Large intestine (tissue), 3 donors: ENCODE data around the gene DDX19B. TPM values are rescaled to one million over a fixed set of nuclear protein-coding genes. Genes with fewer than 3 reads are reported as not detected.

Source experiments
- DNase-seq, 2 donors: peaks; one replicate each; pipeline versions ENCODE4 v3.0.0 to v3.0.0-alpha.2; 2013
- H3K27ac ChIP-seq: one replicate; pipeline ENCODE4 v1.5.1; 2013; ENCODE audit warnings: low read length
- H3K27me3 ChIP-seq: 2 replicates; pipeline ENCODE4 v1.6.1; 2013; ENCODE audit warnings: low read length; ENCODE audit not compliant: control insufficient read depth, insufficient read depth
- H3K36me3 ChIP-seq: 2 replicates; pipeline ENCODE4 v1.6.1; 2013; ENCODE audit warnings: low read length; ENCODE audit not compliant: control insufficient read depth, insufficient read depth
- H3K4me1 ChIP-seq: one replicate; pipeline ENCODE4 v1.6.1; 2013; ENCODE audit warnings: low read length; ENCODE audit not compliant: control insufficient read depth, insufficient read depth
- H3K4me3 ChIP-seq: one replicate; pipeline ENCODE4 v1.5.1; 2013; ENCODE audit warnings: low read length
- H3K9me3 ChIP-seq: one replicate; pipeline ENCODE4 v1.6.1; 2013; ENCODE audit warnings: mild to moderate bottlenecking, low read depth, low read length, moderate library complexity; ENCODE audit not compliant: control insufficient read depth
- WGBS: methylation state at CpG from one replicate; pipeline ENCODE4 v1.1.5; 2013; ENCODE audit warnings: low lambda C conversion rate; ENCODE audit not compliant: insufficient coverage; 5-methylcytosine and 5-hydroxymethylcytosine counted together
- polyA plus RNA-seq: library from polyadenylated mRNA; unstranded; fragments of 120-200 nt; gene quantifications from one replicate; pipeline ENCODE4 v1.2.1, GENCODE V29; 2013

The DDX19B gene
- polyA plus RNA-seq, 1 donor: 28.5 TPM

- Histone ChIP-seq H3K4me3 (no peak overlapping the region), H3K9me3 (no peaks in the 10 kb centered on the region), H3K36me3 (peaks cover 41% of the 10 kb centered on the region), H3K4me1 (peaks cover 9% of the 10 kb centered on the region), H3K27me3 (no peaks in the 10 kb centered on the region), H3K27ac (no peak overlapping the region)
- DNase-seq: no peak
- WGBS: 80% methylated on average over 1 of the region's 2 CpGs
These were observed 78.8 kb downstream of the DDX19B start for GRCh38 chr16:70377782-70378181.

DNA sequence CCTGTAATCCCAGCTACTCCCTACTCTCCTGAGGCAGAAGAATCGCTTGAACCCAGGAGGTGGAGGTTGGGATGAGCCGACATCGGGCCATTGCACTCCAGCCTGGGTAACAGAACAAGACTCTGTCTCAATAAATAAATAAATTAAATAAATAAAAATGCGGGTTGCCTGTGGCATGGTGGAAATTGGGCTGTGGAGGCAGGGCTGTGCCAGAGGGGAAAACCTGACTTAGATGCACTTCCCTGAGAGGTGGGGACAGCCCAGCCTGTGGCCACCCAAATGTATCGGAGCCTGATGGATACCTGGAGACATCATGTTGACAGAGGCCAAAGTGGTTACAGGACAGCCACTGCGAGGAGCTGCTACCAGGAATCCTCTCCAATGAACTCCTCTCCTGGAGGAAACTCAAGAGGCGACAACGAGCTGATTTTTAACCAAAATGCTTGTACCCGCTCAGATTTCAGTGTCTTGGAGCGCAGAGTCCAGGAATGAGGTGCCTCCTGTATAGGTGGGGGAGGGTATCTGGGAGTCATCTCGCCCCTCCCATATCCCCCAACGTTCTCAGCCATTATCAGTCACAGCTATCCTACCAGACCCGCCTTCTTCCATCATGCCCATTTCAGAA is 80.0 kb downstream of the DDX19B start:
- H3K9me3 ChIP-seq: no peaks in the 10 kb centered on the region
- peaks cover 39% of the 10 kb centered on the region for H3K36me3 ChIP-seq
- H3K27ac ChIP-seq: no peak overlapping the region
- no peak for DNase-seq
- 83% methylated on average over 1 of the region's 13 CpGs for WGBS
- peaks cover 9% of the 10 kb centered on the region for H3K4me1 ChIP-seq
- no peaks in the 10 kb centered on the region for H3K27me3 ChIP-seq
- H3K4me3 ChIP-seq: no peak overlapping the region

GRCh38 chr16:70380248-70380918 is 81.4 kb downstream of the DDX19B start:
- no CpG with 5 or more reads among the region's 31 CpGs for WGBS
- DNase-seq: peak; percentile 18 to 57

GRCh38 chr16:70380919-70381603 is 82.1 kb downstream of the DDX19B start:
- peak overlapping the region; percentile 89 for H3K27ac ChIP-seq
- H3K4me3 ChIP-seq: peak overlapping the region; percentile 89
- no peaks in the 10 kb centered on the region for H3K27me3 ChIP-seq
- H3K36me3 ChIP-seq: peaks cover 28% of the 10 kb centered on the region
- no peaks in the 10 kb centered on the region for H3K9me3 ChIP-seq
- peaks cover 9% of the 10 kb centered on the region for H3K4me1 ChIP-seq
- peak; percentile 96 to 98 for DNase-seq
- no CpG with 5 or more reads among the region's 52 CpGs for WGBS

More at GRCh38 chr16:70380248-70380918, 81.4 kb downstream of the DDX19B start:
- H3K4me1 ChIP-seq: peaks cover 9% of the 10 kb centered on the region
- peak overlapping the region; percentile 89 for H3K4me3 ChIP-seq
- peaks cover 27% of the 10 kb centered on the region for H3K36me3 ChIP-seq
- H3K9me3 ChIP-seq: no peaks in the 10 kb centered on the region
- H3K27ac ChIP-seq: peak overlapping the region; percentile 89
- H3K27me3 ChIP-seq: no peaks in the 10 kb centered on the region

DNA sequence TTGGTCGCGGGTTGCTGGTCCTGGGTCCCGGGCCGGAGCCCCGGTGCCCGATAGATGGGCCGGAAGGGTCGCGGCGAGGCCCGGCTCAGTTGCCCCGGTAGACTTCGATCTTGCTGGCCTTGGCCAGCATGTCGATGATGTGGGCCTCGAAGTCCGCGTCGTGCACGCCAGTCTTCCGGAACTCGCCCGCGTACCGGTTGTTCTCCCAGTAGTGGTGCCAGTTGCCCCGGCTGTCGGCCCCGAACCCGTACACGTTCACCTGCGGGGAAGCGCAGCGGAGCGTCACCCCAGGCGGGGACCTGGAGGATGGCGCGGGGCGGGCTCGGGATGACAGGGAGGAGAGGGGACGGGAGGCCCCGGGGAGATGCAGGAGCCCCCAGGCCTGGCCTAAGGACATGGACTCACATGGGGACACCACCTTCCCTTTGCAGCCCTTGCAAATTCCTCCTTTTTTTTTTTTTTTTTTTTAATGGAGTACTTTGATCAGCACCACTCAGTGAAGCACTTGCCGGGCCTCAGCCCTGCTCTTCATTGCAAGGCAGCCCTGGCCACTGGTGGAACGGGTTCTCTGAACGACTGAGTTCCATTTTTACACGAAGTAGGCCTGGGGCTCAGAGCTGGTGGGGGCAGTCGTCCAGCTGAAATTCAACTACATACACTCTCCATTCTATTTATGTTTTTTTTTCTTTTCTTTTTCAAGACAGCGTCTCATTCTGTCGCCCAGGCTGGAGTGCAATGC is 82.8 kb downstream of the DDX19B start:
- Histone ChIP-seq H3K27me3 (no peaks in the 10 kb centered on the region), H3K9me3 (no peaks in the 10 kb centered on the region), H3K36me3 (peaks cover 28% of the 10 kb centered on the region), H3K4me3 (peak overlapping the region; percentile 89), H3K27ac (peak overlapping the region; percentile 89), H3K4me1 (peaks cover 9% of the 10 kb centered on the region)
- no peak for DNase-seq
- WGBS: 100% methylated on average over 2 of the region's 47 CpGs

- Histone ChIP-seq H3K36me3 (peaks cover 41% of the 10 kb centered on the region), H3K4me1 (peaks cover 9% of the 10 kb centered on the region), H3K9me3 (no peaks in the 10 kb centered on the region), H3K27ac (no peak overlapping the region), H3K27me3 (no peaks in the 10 kb centered on the region), H3K4me3 (no peak overlapping the region)
- WGBS: 100% methylated on average over 2 of the region's 6 CpGs
- no peak for DNase-seq
These were observed 84.5 kb downstream of the DDX19B start for GRCh38 chr16:70383421-70383960.

Other genes starting within 250 kb of the DDX19B start
- 25.5 TPM for gene PDPR, start 184.9 kb upstream of the DDX19B start, polyA plus RNA-seq
- gene CLEC18C, start 125.4 kb upstream of the DDX19B start, polyA plus RNA-seq: 0.69 TPM
- gene EXOSC6, start 47.2 kb upstream of the DDX19B start, polyA plus RNA-seq: 15.1 TPM
- gene AARS1, start 9.7 kb upstream of the DDX19B start, polyA plus RNA-seq: 53.0 TPM
- gene DDX19A, start 47.7 kb downstream of the DDX19B start, polyA plus RNA-seq: 31.6 TPM
- 19.7 TPM for gene ST3GAL2, start 139.9 kb downstream of the DDX19B start, polyA plus RNA-seq
- gene FCSK, start 155.4 kb downstream of the DDX19B start, polyA plus RNA-seq: 38.0 TPM
- gene COG4, start 224.4 kb downstream of the DDX19B start, polyA plus RNA-seq: 59.6 TPM
- 202 TPM for gene SF3B3, start 224.6 kb downstream of the DDX19B start, polyA plus RNA-seq